CD14-positive monocyte (primary cell): Measurements from ENCODE around the gene CTAGE1. TPM values are rescaled to one million over a fixed set of nuclear protein-coding genes. Genes with fewer than 3 reads are reported as not detected.
"Not testable (repeated sequence)": the region's sequence is repeated elsewhere in the genome, so short reads cannot be mapped to it uniquely, and the experiment has no call there.

ENCODE experiments used
- DNase-seq, 3 donors: peaks; one replicate each; pipeline ENCODE4 v3.0.0-alpha.2; 2011 to 2022
- H2AFZ ChIP-seq: 2 replicates; pipeline ENCODE4 v1.6.0; 2012; ENCODE audit warnings: mild to moderate bottlenecking, low read depth, low read length, inconsistent platforms; ENCODE audit not compliant: insufficient read depth, poor library complexity, severe bottlenecking
- H3K27ac ChIP-seq, 2 donors: 1 replicate in 1 of 2; 2 replicates in 1 of 2; pipeline ENCODE4 v1.5.1; 2012 to 2013; ENCODE audit warnings: low read length in 2 of 2, control low read depth in 1 of 2, inconsistent platforms in 1 of 2, low read depth in 1 of 2, mild to moderate bottlenecking in 1 of 2
- H3K27me3 ChIP-seq, 2 donors: one replicate each; pipeline versions ENCODE4 v1.6.0 to v1.6.1; 2011 to 2013; ENCODE audit warnings: low read length in 2 of 2; ENCODE audit not compliant: control insufficient read depth in 2 of 2, insufficient read depth in 2 of 2
- H3K36me3 ChIP-seq, 2 donors: replicated peaks in 1 of 2; 1 replicate in 1 of 2; 2 replicates in 1 of 2; pipeline versions ENCODE4 v1.5.1 to v1.6.1; 2012 to 2013; ENCODE audit warnings: low read length in 2 of 2, control low read depth in 1 of 2, inconsistent platforms in 1 of 2, mild to moderate bottlenecking in 1 of 2; ENCODE audit not compliant: insufficient read depth in 2 of 2, control insufficient read depth in 1 of 2
- H3K4me1 ChIP-seq, 2 donors: 1 replicate in 1 of 2; 2 replicates in 1 of 2; pipeline versions ENCODE4 v1.5.1 to v1.6.1; 2012 to 2013; ENCODE audit warnings: low read length in 2 of 2, control low read depth in 1 of 2, inconsistent platforms in 1 of 2, mild to moderate bottlenecking in 1 of 2, moderate library complexity in 1 of 2; ENCODE audit not compliant: insufficient read depth in 2 of 2, control insufficient read depth in 1 of 2
- H3K4me2 ChIP-seq: replicated peaks from 2 replicates; pipeline ENCODE3; 2012; ENCODE audit warnings: low read length, moderate library complexity, mild to moderate bottlenecking; ENCODE audit not compliant: poor library complexity, severe bottlenecking; ENCODE audit errors: extremely low read depth
- H3K4me3 ChIP-seq, 3 experiments: fragments of 200-600 bp in 1 of 3; sonication (generic) in 1 of 3; replicated peaks in 1 of 3; 1 replicate in 2 of 3; 2 replicates in 1 of 3; pipeline ENCODE4 v1.5.1; 2011 to 2013; ENCODE audit warnings: low read length in 3 of 3, mild to moderate bottlenecking in 3 of 3, control low read depth in 2 of 3, low read depth in 2 of 3, inconsistent platforms in 1 of 3, moderate library complexity in 1 of 3
- H3K79me2 ChIP-seq: 2 replicates; pipeline ENCODE4 v1.6.0; 2012; ENCODE audit warnings: mild to moderate bottlenecking, control low read depth, inconsistent platforms, low read length, moderate library complexity; ENCODE audit not compliant: insufficient read depth
- H3K9ac ChIP-seq: 2 replicates; pipeline ENCODE4 v1.6.0; 2017; ENCODE audit warnings: low read length, mild to moderate bottlenecking; ENCODE audit not compliant: insufficient read depth, poor library complexity, severe bottlenecking
- H3K9me3 ChIP-seq, 2 donors: replicated peaks in 1 of 2; 1 replicate in 1 of 2; 2 replicates in 1 of 2; pipeline versions ENCODE4 v1.5.1 to v1.6.1; 2012 to 2013; ENCODE audit warnings: low read length in 2 of 2, control low read depth in 1 of 2; ENCODE audit not compliant: control insufficient read depth in 1 of 2, insufficient read depth in 1 of 2
- H4K20me1 ChIP-seq: 2 replicates; pipeline ENCODE4 v1.6.0; 2012; ENCODE audit warnings: mild to moderate bottlenecking, low read length, control low read depth, moderate library complexity; ENCODE audit not compliant: insufficient read depth
- H3K27ac Mint-ChIP-seq, 7 donors: one replicate each; pipeline ENCODE4 v1.8.0; 2020; ENCODE audit warnings: mild to moderate bottlenecking in 7 of 7, mixed read lengths in 7 of 7, moderate library complexity in 6 of 7, inconsistent platforms in 2 of 7
- H3K27me3 Mint-ChIP-seq, 3 donors: one replicate each; pipeline ENCODE4 v1.8.0; 2021 to 2022; ENCODE audit warnings: low read depth in 3 of 3, mild to moderate bottlenecking in 3 of 3, mixed read lengths in 3 of 3, moderate library complexity in 3 of 3, inconsistent platforms in 1 of 3
- H3K36me3 Mint-ChIP-seq, 2 donors: one replicate each; pipeline ENCODE4 v1.8.0; 2020; ENCODE audit warnings: mixed read lengths in 2 of 2, inconsistent platforms in 1 of 2, mild to moderate bottlenecking in 1 of 2
- H3K4me1 Mint-ChIP-seq: one replicate; pipeline ENCODE4 v1.8.0; 2020; ENCODE audit warnings: mild to moderate bottlenecking, mixed read lengths
- H3K4me3 Mint-ChIP-seq, 2 donors: one replicate each; pipeline ENCODE4 v1.8.0; 2020; ENCODE audit warnings: mild to moderate bottlenecking in 2 of 2, mixed read lengths in 2 of 2, moderate library complexity in 1 of 2
- H3K9me3 Mint-ChIP-seq, 7 donors: one replicate each; pipeline ENCODE4 v1.8.0; 2020 to 2022; ENCODE audit warnings: mixed read lengths in 7 of 7, mild to moderate bottlenecking in 6 of 7, moderate library complexity in 6 of 7, inconsistent platforms in 2 of 7
- CTCF ChIP-seq: fragments of 200-600 bp; IDR thresholded peaks from one replicate; pipeline ENCODE4 v1.8.0; 2022; ENCODE audit warnings: antibody characterized with exemption, mild to moderate bottlenecking
- WGBS: methylation state at CpG from one replicate; pipeline ENCODE4 v1.1.5; 2013; ENCODE audit warnings: missing lambda C conversion rate; ENCODE audit not compliant: insufficient coverage; 5-methylcytosine and 5-hydroxymethylcytosine counted together
- intact Hi-C, 2 donors: fragments of 100-400 bp; cut with micrococcal nuclease; formaldehyde crosslinking; loops; one replicate each; pipeline versions ENCODE4 v1.15.0 to v1.15.1; 2023
- polyA plus RNA-seq, 3 donors: library from polyadenylated mRNA; depleted of rRNA in 1 of 3; unstranded in 2 of 3; stranded (reverse) in 1 of 3; fragments of 300-500 nt in 2 of 3; fragments of >200 nt in 1 of 3; fragmentation: Illumina TruSeq in 2 of 3; gene quantifications; 1 replicate in 2 of 3; 2 replicates in 1 of 3; pipeline ENCODE4 v1.2.3, GENCODE V29; 2012 to 2021

CTAGE1 gene
- polyA plus RNA-seq, 3 donors: not detected

GRCh38 chr18:22398464-22398863 lies 19.3 kb downstream of the CTAGE1 start:
- WGBS: 92% methylated on average over 3 of the region's 4 CpGs
- Mint-ChIP-seq H3K27ac (no peak overlapping the region), H3K4me3 (no peak overlapping the region), H3K9me3 (peaks cover 0 to 3% (median 0%) of the 10 kb centered on the region in 7 donors), H3K27me3 (no peaks in the 10 kb centered on the region), H3K36me3 (no peaks in the 10 kb centered on the region), H3K4me1 (no peaks in the 10 kb centered on the region)
- Histone ChIP-seq H3K4me1 (no peaks in the 10 kb centered on the region), H3K4me2 (no peak overlapping the region), H3K9ac (no peak overlapping the region), H2AFZ (no peak overlapping the region), H3K79me2 (no peaks in the 10 kb centered on the region), H3K9me3 (peaks cover 0 to 4% of the 10 kb centered on the region in 2 donors), H3K27ac (no peak overlapping the region), H3K27me3 (no peaks in the 10 kb centered on the region), H4K20me1 (no peaks in the 10 kb centered on the region), H3K4me3 (no peak overlapping the region), H3K36me3 (no peaks in the 10 kb centered on the region)
- intact Hi-C loops: loop anchor here in 1 of 2 donors (10.0 kb wide), 1 partner anchor 84 kb away; no protein-coding TSS in a partner anchor
- no peak for DNase-seq
- TF ChIP-seq CTCF: no peak

DNA sequence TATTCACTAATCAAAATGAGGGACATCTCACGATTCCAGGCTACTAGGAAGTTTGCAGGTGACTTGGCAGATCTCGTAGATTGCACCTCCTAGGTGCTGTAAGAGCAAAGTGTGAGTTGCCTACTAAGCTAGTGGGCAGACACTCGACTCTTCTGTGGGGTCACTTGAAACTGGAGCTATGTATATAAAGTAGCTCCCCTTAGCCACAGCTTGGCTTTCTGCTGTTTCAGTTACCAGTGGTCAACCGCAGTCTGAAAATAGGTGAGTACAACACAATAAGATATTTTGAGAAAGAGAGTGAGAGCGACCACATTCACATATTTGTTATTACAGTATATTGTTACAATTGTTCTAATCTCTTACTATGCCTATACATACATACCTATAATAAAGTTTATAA lies 23.3 kb downstream of the CTAGE1 start:
- no peaks in the 10 kb centered on the region for H3K27me3 ChIP-seq
- peaks cover 0 to 6% (median 0%) of the 10 kb centered on the region in 7 donors for H3K9me3 Mint-ChIP-seq
- 100% methylated on average over 1 of the region's 5 CpGs for WGBS
- H3K4me2 ChIP-seq: no peak overlapping the region
- no peak overlapping the region for H3K4me3 ChIP-seq
- intact Hi-C loops: loop anchor here in 1 of 2 donors (10.0 kb wide), 1 partner anchor 80 kb away; no protein-coding TSS in a partner anchor
- no peaks in the 10 kb centered on the region for H3K36me3 Mint-ChIP-seq
- H3K79me2 ChIP-seq: no peaks in the 10 kb centered on the region
- H2AFZ ChIP-seq: no peak overlapping the region
- no peaks in the 10 kb centered on the region for H4K20me1 ChIP-seq
- no peak overlapping the region for H3K27ac ChIP-seq
- H3K4me3 Mint-ChIP-seq: no peak overlapping the region
- no peak for DNase-seq
- H3K4me1 Mint-ChIP-seq: no peaks in the 10 kb centered on the region
- peaks cover 0 to 1% (median 0%) of the 10 kb centered on the region in 3 donors for H3K27me3 Mint-ChIP-seq
- no peak for TF ChIP-seq CTCF
- no peaks in the 10 kb centered on the region for H3K36me3 ChIP-seq
- no peaks in the 10 kb centered on the region for H3K9me3 ChIP-seq
- no peaks in the 10 kb centered on the region for H3K4me1 ChIP-seq
- H3K9ac ChIP-seq: no peak overlapping the region
- H3K27ac Mint-ChIP-seq: no peak overlapping the region

DNA sequence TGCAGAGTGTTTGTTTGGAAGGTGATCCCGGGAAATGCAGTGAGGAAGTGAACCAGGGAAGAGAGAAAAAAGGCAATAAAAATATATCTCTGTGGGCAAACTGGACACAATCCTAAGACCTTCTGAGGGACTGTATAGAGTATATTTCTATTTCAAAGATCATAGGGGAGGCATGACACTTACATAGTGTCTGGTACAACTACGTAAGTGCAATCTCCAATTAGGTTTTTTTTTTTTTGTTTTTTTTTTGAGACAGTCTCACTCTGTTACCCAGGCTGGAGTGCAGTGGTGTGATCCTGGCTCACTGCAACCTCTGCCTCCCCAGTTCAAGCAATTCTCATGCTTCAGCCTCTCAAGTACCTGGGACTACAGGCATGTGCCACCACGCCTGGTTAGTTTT lies 24.6 kb downstream of the CTAGE1 start:
- H2AFZ ChIP-seq, H3K27ac ChIP-seq, H3K4me3 ChIP-seq, H3K4me1 ChIP-seq, DNase-seq, H3K9me3 Mint-ChIP-seq, H3K36me3 Mint-ChIP-seq, H3K4me1 Mint-ChIP-seq, H3K27me3 Mint-ChIP-seq, H3K9ac ChIP-seq, H3K79me2 ChIP-seq, H3K27me3 ChIP-seq, H3K36me3 ChIP-seq, H3K9me3 ChIP-seq, H3K4me3 Mint-ChIP-seq, H3K4me2 ChIP-seq, H4K20me1 ChIP-seq, H3K27ac Mint-ChIP-seq: not testable (repeated sequence)
- intact Hi-C loops: loop anchor here in 1 of 2 donors (10.0 kb wide), 1 partner anchor 78 kb away; no protein-coding TSS in a partner anchor
- WGBS: 100% methylated on average over 1 of the region's 3 CpGs
